Measurements from ENCODE around the gene RIN3.

Gene RIN3

GRCh38 chr14:92507174-92507768 is 6.3 kb upstream of the RIN3 start:
- TF ChIP-seq CTCF (IDR thresholded peaks at IDR 0.05; ENCODE audit: insufficient read depth, missing control alignments): no peak
- FAIRE-seq: no peak
- no peak for DNase-seq (ENCODE audit: insufficient read length, low spot score)

GRCh38 chr14:92510972-92511371 is 2.6 kb upstream of the RIN3 start:
- FAIRE-seq (no peak), DNase-seq (ENCODE audit: insufficient read length, low spot score) (no peak)
- no peak for TF ChIP-seq CTCF (IDR thresholded peaks at IDR 0.05; ENCODE audit: insufficient read depth, missing control alignments)

GRCh38 chr14:92511453-92512238 is 1.9 kb upstream of the RIN3 start:
- TF ChIP-seq CTCF (IDR thresholded peaks at IDR 0.05; ENCODE audit: insufficient read depth, missing control alignments): no peak
- FAIRE-seq (no peak), DNase-seq (ENCODE audit: insufficient read length, low spot score) (no peak)

- FAIRE-seq (no peak), DNase-seq (ENCODE audit: insufficient read length, low spot score) (no peak)
- TF ChIP-seq CTCF (IDR thresholded peaks at IDR 0.05; ENCODE audit: insufficient read depth, missing control alignments): no peak
These were observed 776 bp upstream of the RIN3 start for GRCh38 chr14:92512807-92513203.

GRCh38 chr14:92513966-92514843 is 624 bp downstream of the RIN3 start:
- DNase-seq (ENCODE audit: insufficient read length, low spot score) (no peak), FAIRE-seq (no peak)
- no peak for TF ChIP-seq CTCF (IDR thresholded peaks at IDR 0.05; ENCODE audit: insufficient read depth, missing control alignments)

GRCh38 chr14:92514844-92515514 is 1.4 kb downstream of the RIN3 start:
- no peak for DNase-seq (ENCODE audit: insufficient read length, low spot score)
- no peak for FAIRE-seq
- TF ChIP-seq CTCF (IDR thresholded peaks at IDR 0.05; ENCODE audit: insufficient read depth, missing control alignments): no peak

Data from D721Med (cell line).